ENCODE results near the gene RPP14. TPM values are rescaled to one million over a fixed set of nuclear protein-coding genes. Genes with fewer than 3 reads are reported as not detected.
"Not testable (repeated sequence)": the region's sequence is repeated elsewhere in the genome, so short reads cannot be mapped to it uniquely, and the experiment has no call there.

RPP14 gene
- total RNA-seq = 10 to 100 TPM; 13.5 to 18.2 TPM
- 10 to 100 TPM; 14.4 to 20.1 TPM for polyA plus RNA-seq (ENCODE audit: insufficient read length in 2 of 2)
- long read RNA-seq, donor 1, full-length matches to known transcripts = 3 of 3 reads
- long read RNA-seq, donor 1, partial matches to known transcripts = 0 of 3 reads
- long read RNA-seq, donor 1, other reads (novel, unspliced or antisense) = 0 of 3 reads
- long read RNA-seq, donor 2 = 0 reads
- long read RNA-seq, donor 3, full-length matches to known transcripts = 4 of 4 reads
- long read RNA-seq, donor 3, partial matches to known transcripts = 0 of 4 reads
- long read RNA-seq, donor 3, other reads (novel, unspliced or antisense) = 0 of 4 reads
- long read RNA-seq, donor 4, full-length matches to known transcripts = 6 of 6 reads
- long read RNA-seq, donor 4, partial matches to known transcripts = 0 of 6 reads
- long read RNA-seq, donor 4, other reads (novel, unspliced or antisense) = 0 of 6 reads

DNA sequence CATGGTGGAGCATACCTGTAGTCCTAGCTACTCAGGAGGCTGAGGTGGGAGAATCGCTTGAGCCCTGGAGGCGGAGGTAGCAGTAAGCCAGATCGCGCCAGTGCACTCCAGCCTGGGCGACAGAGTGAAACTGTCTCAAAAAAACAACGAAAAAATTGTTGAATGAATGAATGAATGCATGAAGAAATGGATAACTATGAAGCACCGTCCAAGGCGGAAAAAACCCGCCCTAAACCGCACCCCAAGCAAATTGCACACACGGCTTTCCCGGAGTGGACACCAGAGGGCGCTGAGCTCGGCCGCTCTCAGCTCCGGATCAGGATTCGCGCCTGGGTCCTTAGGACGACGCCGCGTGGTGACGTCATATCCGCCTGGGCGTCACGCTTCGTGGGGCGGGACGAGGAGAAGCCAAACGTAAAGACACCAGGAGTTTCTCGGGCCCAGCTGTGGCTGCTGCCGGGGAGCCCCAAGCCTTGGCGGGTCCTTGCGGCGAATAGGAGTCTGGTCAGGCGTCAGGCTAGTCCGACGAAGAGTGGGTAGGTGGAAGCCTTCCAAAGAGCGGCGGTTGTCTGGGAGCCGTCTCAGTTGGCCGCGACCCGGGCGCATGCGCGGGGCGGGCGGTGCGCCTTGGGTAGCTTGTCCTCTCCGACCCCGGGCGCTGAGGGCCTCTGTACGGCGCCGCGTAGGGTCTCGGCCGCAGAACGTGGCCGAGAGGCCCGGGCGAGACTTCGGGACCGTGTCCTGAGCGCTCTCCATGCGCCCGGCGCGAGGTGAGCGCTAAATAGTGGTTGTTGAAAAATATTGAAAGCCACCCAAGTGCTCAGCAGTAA is at the start of gene RPP14, which contains the start of gene HTD2:
RPP14 (plus strand) TSS at position 364 of the 830 bp plus-strand sequence. CDS start 4,085 bp downstream, outside the sequence.
HTD2 (plus strand) TSS at position 639 of the 830 bp plus-strand sequence. CDS start 11,094 bp downstream, outside the sequence.
- WGBS (ENCODE audit: insufficient coverage) = 4% methylated on average over 71 of the region's 71 CpGs

DNA sequence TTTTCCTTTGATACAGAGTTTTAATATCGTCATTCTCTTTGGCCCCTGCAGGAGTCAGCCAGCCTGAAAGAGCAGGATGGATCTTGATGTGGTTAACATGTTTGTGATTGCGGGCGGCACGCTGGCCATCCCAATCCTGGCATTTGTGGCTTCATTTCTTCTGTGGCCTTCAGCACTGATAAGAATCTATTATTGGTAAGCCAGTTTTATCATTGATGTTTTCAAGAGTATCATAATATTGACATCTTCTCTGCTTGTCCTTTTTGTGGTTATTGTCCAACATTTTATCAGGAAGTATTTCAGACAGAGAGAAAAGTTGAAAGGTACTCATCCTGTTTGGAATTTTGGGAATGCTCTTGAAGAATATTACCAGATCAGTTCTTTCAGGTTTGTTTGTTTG is 49.5 kb upstream of the RPP14 start:
- 93% methylated on average over 4 of the region's 4 CpGs for WGBS (ENCODE audit: insufficient coverage)
- Histone ChIP-seq H3K4me1 (ENCODE audit: control insufficient read depth, insufficient read depth, low read length) (peaks cover 7% of the 10 kb centered on the region), H3K27me3 (ENCODE audit: control insufficient read depth, insufficient read depth, low read length) (no peaks in the 10 kb centered on the region), H3K36me3 (ENCODE audit: control insufficient read depth, insufficient read depth, low read length) (peaks cover 8% of the 10 kb centered on the region), H3K4me3 (ENCODE audit: low read depth, low read length) (no peak overlapping the region), H3K27ac (ENCODE audit: low read depth, low read length) (no peak overlapping the region), H3K9me3 (ENCODE audit: control insufficient read depth, insufficient read depth, low read length) (no peaks in the 10 kb centered on the region)
- DNase-seq (ENCODE audit: low read depth in 4 of 6, low spot score in 6 of 6) = no peak

More for the DNA sequence above, at the start of gene RPP14, which contains the start of gene HTD2:
- peaks cover 1% of the 10 kb centered on the region for H3K27me3 ChIP-seq (ENCODE audit: control insufficient read depth, insufficient read depth, low read length)
- H3K9me3 ChIP-seq (ENCODE audit: control insufficient read depth, insufficient read depth, low read length) = no peaks in the 10 kb centered on the region
- peaks cover 13% of the 10 kb centered on the region for H3K36me3 ChIP-seq (ENCODE audit: control insufficient read depth, insufficient read depth, low read length)
- H3K27ac ChIP-seq (ENCODE audit: low read depth, low read length) = peak within 1 kb of the TSS; percentile 98
- H3K4me3 ChIP-seq (ENCODE audit: low read depth, low read length) = peak within 1 kb of the TSS; percentile 96
- DNase-seq (ENCODE audit: low read depth in 4 of 6, low spot score in 6 of 6) = peak; percentile 96 to 100 (median 98)
- H3K4me1 ChIP-seq (ENCODE audit: control insufficient read depth, insufficient read depth, low read length) = peaks cover 16% of the 10 kb centered on the region

GRCh38 chr3:58258392-58259055 is 47.5 kb upstream of the RPP14 start:
- H3K27ac ChIP-seq (ENCODE audit: low read depth, low read length) = no peak overlapping the region
- H3K36me3 ChIP-seq (ENCODE audit: control insufficient read depth, insufficient read depth, low read length) = peaks cover 5% of the 10 kb centered on the region
- WGBS (ENCODE audit: insufficient coverage) = 87% methylated on average over 6 of the region's 10 CpGs
- no peaks in the 10 kb centered on the region for H3K27me3 ChIP-seq (ENCODE audit: control insufficient read depth, insufficient read depth, low read length)
- no peaks in the 10 kb centered on the region for H3K4me1 ChIP-seq (ENCODE audit: control insufficient read depth, insufficient read depth, low read length)
- DNase-seq (ENCODE audit: low read depth in 4 of 6, low spot score in 6 of 6) = no peak
- no peaks in the 10 kb centered on the region for H3K9me3 ChIP-seq (ENCODE audit: control insufficient read depth, insufficient read depth, low read length)
- H3K4me3 ChIP-seq (ENCODE audit: low read depth, low read length) = no peak overlapping the region

DNA sequence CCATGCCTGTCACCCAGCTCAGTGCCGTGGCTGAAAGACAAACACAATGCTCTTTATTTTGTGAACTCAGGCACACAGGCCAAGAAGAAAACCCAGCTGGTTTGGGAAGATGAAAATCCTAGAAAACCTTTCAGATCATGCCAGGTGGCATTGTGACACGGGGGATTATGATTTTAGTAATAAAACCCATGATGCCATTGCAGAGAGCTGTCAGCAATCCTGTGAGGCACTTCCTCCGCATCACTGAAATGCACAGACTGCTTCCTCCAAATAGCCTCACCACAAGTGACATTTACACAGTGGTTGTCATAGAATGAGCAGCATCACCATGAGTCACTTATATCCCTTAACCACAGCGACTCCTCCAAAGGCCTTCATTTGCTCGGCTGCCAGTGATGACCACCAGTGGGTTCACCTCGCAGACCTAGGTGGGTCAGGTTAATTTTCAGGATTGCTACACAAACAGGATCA is 45.7 kb upstream of the RPP14 start:
- Histone ChIP-seq H3K9me3 (ENCODE audit: control insufficient read depth, insufficient read depth, low read length) (no peaks in the 10 kb centered on the region), H3K4me1 (ENCODE audit: control insufficient read depth, insufficient read depth, low read length) (no peaks in the 10 kb centered on the region), H3K27me3 (ENCODE audit: control insufficient read depth, insufficient read depth, low read length) (no peaks in the 10 kb centered on the region), H3K36me3 (ENCODE audit: control insufficient read depth, insufficient read depth, low read length) (peaks cover 5% of the 10 kb centered on the region), H3K27ac (ENCODE audit: low read depth, low read length) (no peak overlapping the region), H3K4me3 (ENCODE audit: low read depth, low read length) (no peak overlapping the region)
- 66% methylated on average over 5 of the region's 6 CpGs for WGBS (ENCODE audit: insufficient coverage)
- DNase-seq (ENCODE audit: low read depth in 4 of 6, low spot score in 6 of 6) = peak in 2 of 6 donors; percentile 25 to 51

DNA sequence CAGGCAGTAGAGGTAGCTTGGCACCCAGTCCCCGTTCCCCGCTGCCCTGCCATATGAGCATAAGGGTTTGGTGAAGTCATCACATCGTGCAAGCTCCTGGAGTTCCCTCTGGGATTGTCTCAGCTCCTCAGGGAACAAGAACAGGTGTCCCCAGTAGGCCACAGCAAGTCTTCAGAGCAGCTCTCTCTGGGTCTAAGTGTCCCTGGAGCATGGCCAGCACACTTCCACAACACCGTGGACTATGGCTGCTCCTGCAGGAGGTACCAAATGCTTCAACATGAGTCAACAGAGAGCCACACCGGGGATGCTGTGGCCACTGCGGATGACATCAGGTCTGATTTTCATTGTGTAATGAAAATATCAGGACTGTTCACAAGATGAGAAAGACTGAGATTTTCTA is 45.3 kb upstream of the RPP14 start:
- Histone ChIP-seq H3K27me3 (ENCODE audit: control insufficient read depth, insufficient read depth, low read length) (no peaks in the 10 kb centered on the region), H3K4me1 (ENCODE audit: control insufficient read depth, insufficient read depth, low read length) (no peaks in the 10 kb centered on the region), H3K27ac (ENCODE audit: low read depth, low read length) (no peak overlapping the region), H3K36me3 (ENCODE audit: control insufficient read depth, insufficient read depth, low read length) (peaks cover 5% of the 10 kb centered on the region), H3K9me3 (ENCODE audit: control insufficient read depth, insufficient read depth, low read length) (no peaks in the 10 kb centered on the region), H3K4me3 (ENCODE audit: low read depth, low read length) (no peak overlapping the region)
- 76% methylated on average over 6 of the region's 6 CpGs for WGBS (ENCODE audit: insufficient coverage)
- no peak for DNase-seq (ENCODE audit: low read depth in 4 of 6, low spot score in 6 of 6)

- H3K4me1 ChIP-seq (ENCODE audit: control insufficient read depth, insufficient read depth, low read length) = no peaks in the 10 kb centered on the region
- H3K4me3 ChIP-seq (ENCODE audit: low read depth, low read length) = no peak overlapping the region
- no peaks in the 10 kb centered on the region for H3K27me3 ChIP-seq (ENCODE audit: control insufficient read depth, insufficient read depth, low read length)
- H3K36me3 ChIP-seq (ENCODE audit: control insufficient read depth, insufficient read depth, low read length) = peaks cover 5% of the 10 kb centered on the region
- no peaks in the 10 kb centered on the region for H3K9me3 ChIP-seq (ENCODE audit: control insufficient read depth, insufficient read depth, low read length)
- no peak overlapping the region for H3K27ac ChIP-seq (ENCODE audit: low read depth, low read length)
- no peak for DNase-seq (ENCODE audit: low read depth in 4 of 6, low spot score in 6 of 6)
- no CpG with 5 or more reads among the region's 3 CpGs for WGBS (ENCODE audit: insufficient coverage)
These were observed 43.9 kb upstream of the RPP14 start for GRCh38 chr3:58261954-58262666.

DNA sequence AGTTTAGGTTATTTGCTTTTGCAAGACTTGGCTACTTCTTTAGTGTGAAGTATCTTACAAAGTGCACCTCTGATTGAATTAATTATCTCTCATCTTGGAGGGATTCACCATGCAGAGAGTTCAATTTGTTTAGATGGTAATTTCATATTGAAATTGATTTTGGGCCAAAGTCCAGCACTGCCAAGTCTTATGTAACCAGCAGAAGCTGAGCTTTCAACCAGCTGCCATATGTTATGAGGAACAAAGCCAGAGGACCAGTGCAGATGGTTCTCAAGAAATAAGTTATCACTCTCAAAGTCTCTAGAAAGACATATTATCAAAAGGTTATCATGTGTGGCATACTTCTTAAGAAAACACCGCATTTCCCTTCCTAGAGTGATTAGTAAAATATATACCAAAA is 39.5 kb upstream of the RPP14 start:
- peak in 2 of 6 donors; percentile 50 to 93 for DNase-seq (ENCODE audit: low read depth in 4 of 6, low spot score in 6 of 6)
- no peak overlapping the region for H3K27ac ChIP-seq (ENCODE audit: low read depth, low read length)
- no peaks in the 10 kb centered on the region for H3K4me1 ChIP-seq (ENCODE audit: control insufficient read depth, insufficient read depth, low read length)
- peaks cover 14% of the 10 kb centered on the region for H3K36me3 ChIP-seq (ENCODE audit: control insufficient read depth, insufficient read depth, low read length)
- H3K27me3 ChIP-seq (ENCODE audit: control insufficient read depth, insufficient read depth, low read length) = no peaks in the 10 kb centered on the region
- no CpG with 5 or more reads among the region's 1 CpG for WGBS (ENCODE audit: insufficient coverage)
- no peak overlapping the region for H3K4me3 ChIP-seq (ENCODE audit: low read depth, low read length)
- H3K9me3 ChIP-seq (ENCODE audit: control insufficient read depth, insufficient read depth, low read length) = no peaks in the 10 kb centered on the region

DNA sequence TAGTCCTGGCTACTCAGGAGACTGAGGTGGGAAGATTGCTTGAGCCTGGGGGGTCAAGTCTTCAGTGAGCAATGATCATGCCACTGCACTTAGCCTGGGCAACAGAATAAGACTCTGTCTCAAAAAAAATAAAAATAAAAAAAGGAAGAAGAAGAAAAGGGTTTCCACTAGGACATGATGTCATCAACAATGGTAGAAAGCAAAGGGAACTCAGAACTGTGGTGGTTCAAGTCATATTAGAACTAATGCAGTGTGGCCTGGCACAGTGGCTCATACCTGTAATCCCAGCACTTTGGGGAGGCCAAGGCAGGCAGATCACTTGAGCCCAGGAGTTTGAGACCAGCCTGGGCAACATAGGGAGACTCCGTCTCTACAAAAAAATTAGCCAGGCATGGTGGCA is 38.5 kb upstream of the RPP14 start:
- H3K4me1 ChIP-seq (ENCODE audit: control insufficient read depth, insufficient read depth, low read length); H3K4me3 ChIP-seq (ENCODE audit: low read depth, low read length); H3K27ac ChIP-seq (ENCODE audit: low read depth, low read length); H3K27me3 ChIP-seq (ENCODE audit: control insufficient read depth, insufficient read depth, low read length); H3K9me3 ChIP-seq (ENCODE audit: control insufficient read depth, insufficient read depth, low read length); DNase-seq (ENCODE audit: low read depth in 4 of 6, low spot score in 6 of 6): not testable (repeated sequence)
- WGBS (ENCODE audit: insufficient coverage) = 100% methylated on average over 1 of the region's 1 CpG
- H3K36me3 ChIP-seq (ENCODE audit: control insufficient read depth, insufficient read depth, low read length) = peaks cover 17% of the 10 kb centered on the region

DNA sequence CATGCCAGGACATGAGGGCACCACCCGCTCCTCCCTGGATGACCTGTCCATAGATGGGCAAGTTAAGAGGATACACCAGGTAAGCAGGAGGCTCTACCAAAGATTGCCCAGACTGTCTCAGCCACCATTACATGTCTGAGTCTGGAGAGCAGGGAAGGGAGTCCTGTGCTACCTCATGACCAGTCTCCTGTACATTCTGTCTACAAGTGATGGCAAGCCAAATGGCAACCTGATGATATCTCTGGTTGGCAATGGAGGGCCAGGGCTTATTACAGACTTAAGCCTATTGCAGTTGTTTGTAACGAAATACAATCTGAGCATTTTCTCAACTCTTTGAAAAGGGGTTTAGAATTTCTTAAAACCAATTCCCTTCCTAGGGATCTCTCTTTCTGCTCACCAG is 36.7 kb upstream of the RPP14 start:
- no peaks in the 10 kb centered on the region for H3K9me3 ChIP-seq (ENCODE audit: control insufficient read depth, insufficient read depth, low read length)
- H3K4me1 ChIP-seq (ENCODE audit: control insufficient read depth, insufficient read depth, low read length) = no peaks in the 10 kb centered on the region
- H3K27ac ChIP-seq (ENCODE audit: low read depth, low read length) = no peak overlapping the region
- no peak for DNase-seq (ENCODE audit: low read depth in 4 of 6, low spot score in 6 of 6)
- peaks cover 17% of the 10 kb centered on the region for H3K36me3 ChIP-seq (ENCODE audit: control insufficient read depth, insufficient read depth, low read length)
- no CpG with 5 or more reads among the region's 2 CpGs for WGBS (ENCODE audit: insufficient coverage)
- no peak overlapping the region for H3K4me3 ChIP-seq (ENCODE audit: low read depth, low read length)
- H3K27me3 ChIP-seq (ENCODE audit: control insufficient read depth, insufficient read depth, low read length) = no peaks in the 10 kb centered on the region

All from spinal cord (tissue), 10 donors.